Measurements from ENCODE around the gene BGLAP.

- TF ChIP-seq, protein P1, sequence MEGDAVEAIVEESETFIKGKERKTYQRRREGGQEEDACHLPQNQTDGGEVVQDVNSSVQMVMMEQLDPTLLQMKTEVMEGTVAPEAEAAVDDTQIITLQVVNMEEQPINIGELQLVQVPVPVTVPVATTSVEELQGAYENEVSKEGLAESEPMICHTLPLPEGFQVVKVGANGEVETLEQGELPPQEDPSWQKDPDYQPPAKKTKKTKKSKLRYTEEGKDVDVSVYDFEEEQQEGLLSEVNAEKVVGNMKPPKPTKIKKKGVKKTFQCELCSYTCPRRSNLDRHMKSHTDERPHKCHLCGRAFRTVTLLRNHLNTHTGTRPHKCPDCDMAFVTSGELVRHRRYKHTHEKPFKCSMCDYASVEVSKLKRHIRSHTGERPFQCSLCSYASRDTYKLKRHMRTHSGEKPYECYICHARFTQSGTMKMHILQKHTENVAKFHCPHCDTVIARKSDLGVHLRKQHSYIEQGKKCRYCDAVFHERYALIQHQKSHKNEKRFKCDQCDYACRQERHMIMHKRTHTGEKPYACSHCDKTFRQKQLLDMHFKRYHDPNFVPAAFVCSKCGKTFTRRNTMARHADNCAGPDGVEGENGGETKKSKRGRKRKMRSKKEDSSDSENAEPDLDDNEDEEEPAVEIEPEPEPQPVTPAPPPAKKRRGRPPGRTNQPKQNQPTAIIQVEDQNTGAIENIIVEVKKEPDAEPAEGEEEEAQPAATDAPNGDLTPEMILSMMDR (IDR thresholded peaks at IDR 0.05; ENCODE audit: low read depth, low read length) = no peak
- TF ChIP-seq EZH2phosphoT487 (IDR thresholded peaks at IDR 0.05; ENCODE audit: low read depth) = no peak
Observed at GRCh38 chr1:156193208-156193487, 48.8 kb upstream of the BGLAP start.

Measured in OCI-LY3 (cell line).